HFF-Myc (cell line): ENCODE data around the gene FNBP1L.
A peak's percentile ranks its signal among the peaks of the same experiment; 100 is the strongest.

Experiments used
- DNase-seq: peaks from one replicate; pipeline ENCODE4 v3.0.0-alpha.2; 2011; ENCODE audit warnings: low read depth; ENCODE audit errors: extremely low read depth
- H3K4me3 ChIP-seq: replicated peaks from 2 replicates; pipeline ENCODE4 v1.5.1; 2011; ENCODE audit warnings: low read depth, mild to moderate bottlenecking, control low read depth, low read length
- TF ChIP-seq, protein P1 (sequence below): IDR thresholded peaks from 2 replicates; pipeline ENCODE4 v1.5.1; 2012; ENCODE audit warnings: mild to moderate bottlenecking, low read depth, low read length, control low read depth; ENCODE audit errors: missing control alignments

FNBP1L gene

DNA sequence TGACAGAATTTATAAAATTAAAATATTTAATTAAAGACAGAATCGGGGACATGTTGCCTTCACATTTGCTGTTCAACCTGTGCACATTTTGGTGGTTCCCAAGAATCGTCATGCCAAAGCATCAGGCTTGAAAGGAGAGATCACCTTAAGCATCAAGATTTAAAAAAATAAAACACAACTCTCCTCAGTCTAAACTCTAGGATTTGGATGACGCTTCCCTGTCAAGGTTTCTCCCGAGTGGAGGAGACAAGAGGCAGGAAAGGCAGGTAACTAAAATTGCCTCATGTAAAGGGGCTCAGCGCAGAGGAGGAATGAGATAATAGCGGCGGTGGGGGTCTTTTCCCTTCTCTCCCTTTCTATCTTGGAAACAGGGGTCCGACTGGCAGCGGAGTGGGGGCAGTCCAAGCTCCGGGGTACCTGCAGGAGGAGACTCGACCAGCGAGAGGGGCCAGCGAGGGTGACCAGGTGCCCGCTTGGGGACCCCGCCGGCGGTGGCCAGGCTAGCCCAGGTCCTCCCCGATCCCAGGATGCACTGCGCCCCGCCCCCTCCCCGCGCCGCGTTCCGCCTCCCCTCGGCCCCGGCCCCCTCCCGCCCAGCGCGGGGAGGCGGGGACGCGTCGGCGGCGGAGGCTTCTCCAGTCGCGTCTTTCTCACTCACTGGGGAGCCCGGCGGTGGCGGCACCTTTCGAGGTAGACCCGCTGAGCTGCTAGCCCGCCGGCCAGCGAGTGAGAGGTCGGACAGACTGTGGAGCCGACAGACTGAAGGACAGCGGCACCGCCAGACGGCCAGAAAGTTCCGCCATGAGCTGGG, at the start of gene FNBP1L:
TSS of gene FNBP1L (plus strand) at position 638 of the 811 bp plus-strand sequence. CDS start at position 802, 164 bp downstream.
- no peak for DNase-seq
- H3K4me3 ChIP-seq: peak within 1 kb of the TSS; percentile 92
- TF ChIP-seq, protein P1, sequence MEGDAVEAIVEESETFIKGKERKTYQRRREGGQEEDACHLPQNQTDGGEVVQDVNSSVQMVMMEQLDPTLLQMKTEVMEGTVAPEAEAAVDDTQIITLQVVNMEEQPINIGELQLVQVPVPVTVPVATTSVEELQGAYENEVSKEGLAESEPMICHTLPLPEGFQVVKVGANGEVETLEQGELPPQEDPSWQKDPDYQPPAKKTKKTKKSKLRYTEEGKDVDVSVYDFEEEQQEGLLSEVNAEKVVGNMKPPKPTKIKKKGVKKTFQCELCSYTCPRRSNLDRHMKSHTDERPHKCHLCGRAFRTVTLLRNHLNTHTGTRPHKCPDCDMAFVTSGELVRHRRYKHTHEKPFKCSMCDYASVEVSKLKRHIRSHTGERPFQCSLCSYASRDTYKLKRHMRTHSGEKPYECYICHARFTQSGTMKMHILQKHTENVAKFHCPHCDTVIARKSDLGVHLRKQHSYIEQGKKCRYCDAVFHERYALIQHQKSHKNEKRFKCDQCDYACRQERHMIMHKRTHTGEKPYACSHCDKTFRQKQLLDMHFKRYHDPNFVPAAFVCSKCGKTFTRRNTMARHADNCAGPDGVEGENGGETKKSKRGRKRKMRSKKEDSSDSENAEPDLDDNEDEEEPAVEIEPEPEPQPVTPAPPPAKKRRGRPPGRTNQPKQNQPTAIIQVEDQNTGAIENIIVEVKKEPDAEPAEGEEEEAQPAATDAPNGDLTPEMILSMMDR: no peak

DNA sequence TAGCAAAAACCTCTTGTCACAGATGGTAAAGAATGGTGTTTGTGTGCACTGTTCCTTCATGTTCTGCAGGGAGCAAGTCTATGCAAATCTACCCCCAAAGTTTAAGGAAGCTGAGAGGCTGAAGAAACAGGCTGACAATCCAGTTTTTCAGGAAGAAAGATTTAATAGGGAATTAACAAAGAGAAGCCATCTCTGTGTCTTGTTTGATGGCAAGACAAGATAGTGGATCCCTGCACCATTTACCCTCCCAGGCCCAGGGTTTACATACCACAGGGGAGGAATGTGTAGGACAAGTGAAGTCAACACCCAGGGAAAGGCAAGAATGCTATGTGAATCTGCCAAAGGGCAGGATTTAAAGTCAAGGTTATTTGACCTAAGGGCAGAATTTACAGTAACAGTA, 48.1 kb upstream of the FNBP1L start:
- no peak overlapping the region for H3K4me3 ChIP-seq
- no peak for DNase-seq
- TF ChIP-seq, protein P1: no peak

DNA sequence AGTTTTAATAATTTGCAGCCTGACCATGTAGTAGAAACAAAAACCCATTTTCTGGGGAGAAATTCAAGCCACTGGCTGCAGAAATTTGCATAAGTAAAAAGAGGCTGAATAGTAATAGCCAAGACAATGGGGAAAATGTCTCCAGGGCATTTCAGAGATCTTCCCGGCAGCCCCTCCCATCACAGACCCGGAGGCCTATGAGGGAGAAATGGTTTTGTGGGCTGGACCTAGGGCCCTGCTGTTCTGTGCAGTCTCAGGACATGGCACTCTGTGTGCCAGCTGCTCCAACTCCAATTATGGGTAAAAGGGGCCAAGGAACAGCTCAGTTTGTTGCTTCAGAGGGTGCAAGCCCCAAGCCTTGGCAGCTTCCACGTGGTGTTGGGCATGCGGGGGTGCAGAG, 39.7 kb upstream of the FNBP1L start:
- TF ChIP-seq, protein P1: no peak
- H3K4me3 ChIP-seq: no peak overlapping the region
- no peak for DNase-seq

GRCh38 chr1:93411000-93411399, 36.9 kb upstream of the FNBP1L start:
- TF ChIP-seq, protein P1: no peak
- DNase-seq: no peak
- H3K4me3 ChIP-seq: no peak overlapping the region

GRCh38 chr1:93414749-93415148, 33.2 kb upstream of the FNBP1L start:
- no peak overlapping the region for H3K4me3 ChIP-seq
- no peak for DNase-seq
- TF ChIP-seq, protein P1: no peak

GRCh38 chr1:93415296-93415695, 32.6 kb upstream of the FNBP1L start:
- TF ChIP-seq, protein P1: no peak
- no peak overlapping the region for H3K4me3 ChIP-seq
- no peak for DNase-seq
